Measurements from ENCODE around the gene PTPRN.

PTPRN gene

DNA sequence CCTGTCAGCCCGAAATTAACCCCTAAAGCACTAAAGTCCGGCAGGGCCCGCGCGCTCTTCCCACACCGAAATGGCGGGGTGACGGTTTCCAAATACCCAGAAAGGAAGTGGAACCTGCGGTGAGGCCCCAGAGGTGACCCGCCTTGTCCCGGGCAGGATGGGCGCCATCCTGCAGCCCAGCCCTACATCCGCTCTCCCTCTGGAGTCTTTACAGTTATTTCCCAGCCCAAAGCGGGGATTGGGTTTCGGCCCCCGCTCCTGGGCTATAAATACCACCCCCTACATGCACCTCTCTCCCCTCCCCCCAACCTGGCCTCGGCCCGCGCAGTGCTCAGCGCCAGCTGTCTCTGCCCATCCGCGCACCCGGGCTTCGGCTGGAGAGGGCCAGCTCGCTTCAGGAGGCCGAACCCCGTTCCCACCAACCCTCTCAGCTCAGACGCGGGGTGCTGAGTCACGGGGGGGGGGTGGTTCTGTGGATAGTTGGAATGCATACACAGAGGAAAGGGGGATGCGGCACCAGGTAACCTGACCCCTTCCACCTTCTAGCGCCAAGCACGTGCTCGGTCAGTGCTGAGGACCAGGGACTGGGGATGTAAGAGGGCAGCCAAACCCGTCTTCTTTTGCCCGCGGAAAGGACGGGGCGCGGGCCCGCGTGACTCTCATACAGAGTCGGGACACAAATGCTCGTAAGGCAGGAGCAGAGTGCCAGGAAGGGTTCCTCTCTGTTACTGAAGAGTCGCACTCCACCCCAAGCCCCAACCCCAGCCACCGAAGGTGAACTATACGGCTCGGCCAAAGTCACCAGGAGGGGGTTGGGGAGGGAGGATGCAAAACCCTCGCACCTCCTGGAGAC, 56.1 kb downstream of the PTPRN start, which contains the start of gene TUBA4B:
TUBA4B (plus strand) TSS at position 344 of the 853 bp plus-strand sequence; CDS start at position 509, 165 bp downstream.
- TF ChIP-seq ZNF274 (IDR thresholded peaks at IDR 0.05; ENCODE audit: low read depth, low read length), result no peak
- H3K4me3 ChIP-seq (ENCODE audit: low read length), result peak within 1 kb of the TSS; percentile 66

DNA sequence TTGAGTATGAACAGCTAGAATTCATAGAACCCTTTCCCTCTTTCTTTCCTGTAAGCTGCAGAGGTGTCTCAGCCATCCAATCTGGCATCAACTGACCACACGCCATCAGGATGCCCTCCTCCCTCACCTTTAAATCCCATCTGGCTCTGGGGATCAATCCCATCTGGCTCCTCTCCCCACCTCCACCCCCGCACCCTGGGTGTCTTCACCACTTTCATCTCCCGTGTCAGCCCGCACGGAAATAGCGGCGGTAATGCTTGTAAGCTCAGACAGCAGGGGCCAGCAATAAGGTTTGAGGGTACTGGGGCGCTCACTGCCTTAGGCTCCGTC, 56.7 kb downstream of the PTPRN start:
- TF ChIP-seq ZNF274 (IDR thresholded peaks at IDR 0.05; ENCODE audit: low read depth, low read length), result no peak
- H3K4me3 ChIP-seq (ENCODE audit: low read length), result peak overlapping the region; percentile 66; the same call in 1 of the 2 replicates

DNA sequence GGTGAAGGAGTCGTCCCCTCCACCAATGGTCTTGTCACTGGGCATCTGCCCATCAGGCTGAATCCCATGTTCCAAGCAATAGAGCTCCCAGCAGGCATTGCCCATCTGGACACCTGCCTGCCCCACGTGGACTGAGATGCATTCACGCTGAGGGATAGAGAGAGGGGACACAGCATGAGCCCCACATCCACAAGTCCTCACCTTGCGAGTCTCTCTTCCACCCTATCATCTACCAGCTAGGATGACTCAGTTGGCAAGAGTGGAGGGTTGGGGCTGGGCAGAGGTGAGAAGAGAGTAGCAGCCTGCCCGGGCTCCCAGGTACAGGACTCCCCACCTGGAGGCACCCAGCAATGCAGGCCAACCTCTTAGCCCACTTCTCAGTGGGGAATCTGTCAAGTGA, 57.1 kb downstream of the PTPRN start:
- TF ChIP-seq ZNF274 (IDR thresholded peaks at IDR 0.05; ENCODE audit: low read depth, low read length), result no peak
- H3K4me3 ChIP-seq (ENCODE audit: low read length), result peak overlapping the region; percentile 66; the same call in 1 of the 2 replicates

DNA sequence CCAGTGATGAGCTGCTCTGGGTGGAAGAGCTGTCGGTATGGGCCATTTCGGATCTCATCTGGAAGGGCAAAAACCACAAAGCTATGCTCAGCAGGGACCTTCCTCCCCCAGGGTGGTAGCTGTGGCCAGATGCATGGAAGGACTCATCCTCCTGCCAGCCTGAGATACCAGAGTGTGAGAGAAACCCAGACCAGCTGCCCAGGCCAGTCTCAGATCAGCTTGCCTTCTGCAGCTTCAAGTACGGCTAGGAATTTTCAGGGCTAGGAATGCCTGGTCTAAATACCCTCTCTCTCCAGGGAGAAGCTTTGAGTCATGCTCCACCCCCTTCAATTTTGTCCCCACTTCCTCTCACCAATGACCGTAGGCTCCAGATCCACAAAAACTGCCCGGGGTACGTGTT, 57.5 kb downstream of the PTPRN start:
- peak overlapping the region; percentile 66; the same call in 1 of the 2 replicates for H3K4me3 ChIP-seq (ENCODE audit: low read length)
- TF ChIP-seq ZNF274 (IDR thresholded peaks at IDR 0.05; ENCODE audit: low read depth, low read length), result no peak

DNA sequence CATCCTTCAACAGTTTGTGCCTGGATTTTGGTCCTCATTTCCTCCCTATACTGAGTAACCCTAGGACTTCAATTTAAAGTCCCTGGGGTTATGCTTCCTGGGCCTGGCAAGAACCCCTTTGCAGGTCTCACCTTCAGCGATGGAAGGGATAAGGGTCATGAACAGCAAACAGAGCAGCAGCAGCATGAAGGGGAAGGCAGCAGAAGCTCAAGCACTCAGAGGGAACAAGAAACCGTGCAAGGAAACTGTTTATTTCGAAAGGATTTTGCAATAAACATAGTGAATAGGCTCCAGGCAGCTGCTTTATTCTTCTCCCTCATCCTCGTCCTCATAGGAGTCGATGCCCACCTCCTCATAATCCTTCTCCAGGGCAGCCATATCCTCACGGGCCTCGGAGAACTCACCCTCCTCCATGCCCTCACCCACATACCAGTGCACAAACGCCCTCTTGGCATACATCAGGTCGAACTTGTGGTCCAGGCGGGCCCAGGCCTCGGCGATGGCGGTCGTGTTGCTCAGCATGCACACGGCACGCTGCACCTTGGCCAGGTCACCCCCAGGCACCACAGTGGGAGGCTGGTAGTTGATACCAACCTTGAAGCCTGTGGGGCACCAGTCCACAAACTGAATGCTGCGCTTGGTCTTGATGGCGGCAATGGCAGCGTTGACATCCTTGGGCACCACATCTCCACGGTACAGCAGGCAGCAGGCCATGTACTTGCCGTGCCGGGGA, 59.0 kb downstream of the PTPRN start:
- peak overlapping the region; percentile 52; the same call in 1 of the 2 replicates for H3K4me3 ChIP-seq (ENCODE audit: low read length)
- no peak for TF ChIP-seq ZNF274 (IDR thresholded peaks at IDR 0.05; ENCODE audit: low read depth, low read length)

DNA sequence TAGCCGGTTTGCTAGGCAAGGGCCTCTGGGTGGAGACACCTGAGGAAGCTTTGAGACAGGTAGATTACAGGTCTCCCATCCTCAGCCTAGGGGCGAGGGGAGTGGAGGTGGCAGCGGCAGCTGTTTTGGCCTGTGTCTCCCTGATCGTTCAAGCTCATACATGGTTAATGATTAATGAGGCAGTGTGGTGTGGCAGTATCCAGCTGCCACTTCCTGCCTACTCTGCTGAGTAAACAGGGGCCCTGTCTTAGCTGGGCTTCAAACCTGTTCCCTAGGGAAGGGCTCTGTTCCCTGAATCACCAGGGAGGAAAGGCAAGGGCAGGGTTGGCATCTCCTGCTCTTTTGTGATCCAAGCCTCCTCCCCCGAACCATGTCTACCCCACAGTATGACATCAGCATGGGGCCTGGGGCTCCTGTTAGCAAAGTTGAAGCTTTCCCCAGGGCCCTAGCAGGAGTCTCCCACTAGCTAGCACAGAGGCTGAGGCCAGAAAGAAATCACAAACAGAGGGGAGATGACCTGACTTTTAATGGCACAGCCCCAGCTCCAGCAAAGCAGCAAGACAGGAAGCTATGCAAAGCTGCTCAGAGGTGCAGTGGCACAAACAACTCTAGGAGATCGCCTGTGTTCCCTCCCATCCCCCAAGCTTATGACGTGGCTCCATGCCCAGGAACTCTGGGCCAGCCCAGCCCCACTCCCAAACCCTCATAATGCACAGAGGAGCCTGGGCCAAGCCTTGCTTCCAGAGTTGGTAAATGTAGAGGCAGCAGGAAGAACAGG, 59.8 kb downstream of the PTPRN start:
- no peak for TF ChIP-seq ZNF274 (IDR thresholded peaks at IDR 0.05; ENCODE audit: low read depth, low read length)
- H3K4me3 ChIP-seq (ENCODE audit: low read length), result peak overlapping the region; percentile 52; the same call in 1 of the 2 replicates

DNA sequence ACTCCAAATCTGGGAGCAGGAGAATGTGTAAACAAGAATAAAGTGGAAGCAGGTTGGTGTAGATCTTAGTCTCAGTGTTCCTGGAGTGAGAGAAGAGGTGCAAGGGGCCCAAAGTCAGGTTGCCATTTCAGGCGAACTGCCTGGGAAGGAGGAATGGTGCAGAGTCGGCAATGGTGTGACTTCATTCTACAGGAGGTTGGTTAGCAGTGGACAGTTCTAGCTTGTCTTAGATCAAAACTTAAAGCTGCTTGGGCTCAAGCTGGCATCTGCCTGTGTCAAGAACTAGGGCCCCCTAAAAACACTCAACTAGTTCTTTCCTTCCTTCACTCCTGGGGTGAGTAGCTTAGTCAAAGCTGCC, 60.4 kb downstream of the PTPRN start:
- no peak for TF ChIP-seq ZNF274 (IDR thresholded peaks at IDR 0.05; ENCODE audit: low read depth, low read length)
- H3K4me3 ChIP-seq (ENCODE audit: low read length), result peak overlapping the region; percentile 52; the same call in 1 of the 2 replicates

DNA sequence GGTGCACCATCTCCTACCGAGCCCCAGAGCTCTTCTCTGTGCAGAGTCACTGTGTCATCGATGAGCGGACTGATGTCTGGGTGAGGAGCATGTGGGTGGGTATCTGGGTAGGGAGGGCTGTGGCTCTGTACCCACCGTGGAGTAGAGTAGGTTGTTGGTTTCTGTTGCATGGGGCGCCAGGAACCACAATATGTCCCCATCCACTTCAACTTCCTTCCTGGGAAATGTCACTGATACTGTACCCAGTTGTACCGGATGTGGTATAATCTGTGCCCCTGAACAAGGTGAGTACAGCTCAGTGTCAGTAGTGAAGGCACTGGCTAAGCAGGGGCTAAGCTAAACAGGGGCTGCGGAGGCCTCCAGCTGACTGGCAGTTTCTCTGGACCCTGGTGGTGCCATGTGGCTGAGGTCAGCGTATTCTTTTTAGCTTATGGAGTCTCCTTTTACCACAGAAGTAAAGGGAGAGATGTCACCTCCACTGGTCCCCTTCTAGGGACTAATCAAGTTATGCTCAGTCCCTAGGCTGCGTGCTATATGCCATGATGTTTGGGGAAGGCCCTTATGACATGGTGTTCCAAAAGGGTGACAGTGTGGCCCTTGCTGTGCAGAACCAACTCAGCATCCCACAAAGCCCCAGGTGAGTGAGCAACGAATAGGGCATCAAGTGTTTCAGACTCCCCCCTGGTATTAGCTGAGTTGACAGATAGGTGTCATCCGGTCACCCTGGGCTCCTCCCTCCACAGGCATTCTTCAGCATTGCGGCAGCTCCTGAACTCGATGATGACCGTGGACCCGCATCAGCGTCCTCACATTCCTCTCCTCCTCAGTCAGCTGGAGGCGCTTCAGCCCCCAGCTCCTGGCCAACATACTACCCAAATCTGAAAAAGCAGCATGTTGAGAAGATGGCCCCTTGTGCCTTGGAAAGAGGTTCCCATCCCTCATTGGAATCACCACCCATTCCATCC, 61.2 kb downstream of the PTPRN start:
- peak overlapping the region; percentile 27; the same call in 1 of the 2 replicates for H3K4me3 ChIP-seq (ENCODE audit: low read length)
- TF ChIP-seq ZNF274 (IDR thresholded peaks at IDR 0.05; ENCODE audit: low read depth, low read length), result no peak

DNA sequence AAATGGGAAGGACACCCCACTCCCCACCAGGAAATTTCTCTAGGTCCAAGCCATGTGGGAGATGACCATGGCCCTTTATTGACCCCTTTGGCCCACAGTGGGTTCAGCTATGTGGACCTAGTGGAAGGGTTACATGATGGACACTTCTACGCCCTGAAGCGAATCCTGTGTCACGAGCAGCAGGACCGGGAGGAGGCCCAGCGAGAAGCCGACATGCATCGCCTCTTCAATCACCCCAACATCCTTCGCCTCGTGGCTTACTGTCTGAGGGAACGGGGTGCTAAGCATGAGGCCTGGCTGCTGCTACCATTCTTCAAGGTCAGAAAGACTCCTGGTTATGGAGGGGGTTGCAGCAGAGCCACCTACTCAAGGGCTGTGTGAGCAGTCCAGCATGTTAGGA, 62.6 kb downstream of the PTPRN start:
- no peak overlapping the region; the same call in 1 of the 2 replicates for H3K4me3 ChIP-seq (ENCODE audit: low read length)
- TF ChIP-seq ZNF274 (IDR thresholded peaks at IDR 0.05; ENCODE audit: low read depth, low read length), result no peak

DNA sequence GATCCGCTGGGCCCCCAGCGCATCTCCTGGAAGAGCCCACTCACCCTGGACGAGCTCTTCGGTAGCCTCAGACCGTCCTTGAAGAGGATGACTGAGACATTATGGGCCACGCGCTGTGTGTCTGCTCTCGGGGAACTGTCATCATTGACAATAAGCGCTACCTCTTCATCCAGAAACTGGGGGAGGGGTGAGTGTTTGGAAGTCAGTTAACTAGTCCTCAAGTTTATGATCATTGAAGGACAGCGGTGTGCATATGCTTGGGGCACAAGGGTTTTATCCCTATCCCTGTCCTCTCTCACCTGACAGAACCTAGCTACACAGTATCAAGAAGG, 63.3 kb downstream of the PTPRN start:
- peak overlapping the region; percentile 89 for H3K4me3 ChIP-seq (ENCODE audit: low read length)
- no peak for TF ChIP-seq ZNF274 (IDR thresholded peaks at IDR 0.05; ENCODE audit: low read depth, low read length)

DNA sequence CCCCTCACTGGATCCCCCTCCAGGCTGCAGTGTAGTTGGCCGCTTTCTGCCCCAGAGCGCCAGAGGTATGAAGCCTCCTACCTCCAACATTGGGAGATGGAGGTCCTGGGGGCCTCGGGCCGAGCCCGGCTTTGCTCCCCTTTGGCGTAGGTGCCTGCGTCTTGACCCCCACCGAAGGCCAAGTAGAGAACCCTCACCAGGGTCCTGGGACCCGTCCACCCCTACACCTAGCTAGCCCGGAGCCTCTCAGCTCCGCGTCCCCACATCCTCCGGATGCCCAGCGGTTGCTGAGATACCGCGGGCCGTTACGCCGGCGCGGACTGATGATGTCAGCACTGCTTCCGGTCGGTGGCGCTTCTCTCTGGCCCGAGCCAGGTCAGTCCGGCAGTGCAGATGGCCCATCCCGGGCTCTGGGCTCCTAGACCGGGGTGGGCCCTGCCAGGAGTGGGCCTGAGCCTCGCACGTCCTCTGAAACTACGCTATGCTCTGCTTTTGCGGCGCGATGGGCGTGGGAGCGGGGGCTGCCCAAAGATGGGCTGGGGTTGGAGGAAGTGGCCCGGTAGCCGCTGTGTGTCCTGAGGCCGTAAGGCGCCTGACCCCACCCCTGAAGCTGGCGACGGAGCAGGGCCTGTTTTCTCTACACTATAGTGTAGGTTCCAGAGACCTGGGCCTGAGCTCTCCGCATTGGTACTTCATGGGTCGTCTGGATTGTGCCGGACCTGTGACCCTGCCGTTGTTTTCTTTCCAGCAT, 63.9 kb downstream of the PTPRN start, which contains the start of the genes GLB1L and STK16:
GLB1L (minus strand) TSS at position 297 of the 751 bp plus-strand sequence. CDS start 1,871 bp downstream, outside the sequence.
STK16 (plus strand) TSS at position 332 of the 751 bp plus-strand sequence. CDS start 521 bp downstream, outside the sequence.
- no peak for TF ChIP-seq ZNF274 (IDR thresholded peaks at IDR 0.05; ENCODE audit: low read depth, low read length)

DNA sequence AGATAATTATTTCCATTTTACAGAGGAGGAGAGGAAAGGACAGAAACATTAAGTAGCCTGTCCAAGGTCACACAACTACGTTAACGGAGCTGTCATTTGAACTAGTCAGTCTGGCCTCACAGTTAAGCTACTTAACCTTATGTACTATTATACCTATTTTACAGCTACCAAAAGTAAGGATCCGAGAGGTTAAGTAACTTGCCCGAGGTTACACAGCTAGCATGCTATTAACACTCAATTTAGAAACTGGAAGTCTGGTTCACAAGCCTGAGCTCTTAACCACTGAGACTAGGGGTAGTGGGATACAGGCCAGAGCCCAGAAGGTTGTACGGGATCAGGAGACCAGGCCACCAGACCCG, 64.4 kb downstream of the PTPRN start:
- H3K4me3 ChIP-seq (ENCODE audit: low read length), result peak overlapping the region; percentile 89
- no peak for TF ChIP-seq ZNF274 (IDR thresholded peaks at IDR 0.05; ENCODE audit: low read depth, low read length)

More for the DNA sequence above, 63.9 kb downstream of the PTPRN start, which contains the start of the genes GLB1L and STK16:
- H3K4me3 ChIP-seq (ENCODE audit: low read length), result peak within 1 kb of the TSS; percentile 89
